Measurements from ENCODE around the gene RETN.

Gene RETN

DNA sequence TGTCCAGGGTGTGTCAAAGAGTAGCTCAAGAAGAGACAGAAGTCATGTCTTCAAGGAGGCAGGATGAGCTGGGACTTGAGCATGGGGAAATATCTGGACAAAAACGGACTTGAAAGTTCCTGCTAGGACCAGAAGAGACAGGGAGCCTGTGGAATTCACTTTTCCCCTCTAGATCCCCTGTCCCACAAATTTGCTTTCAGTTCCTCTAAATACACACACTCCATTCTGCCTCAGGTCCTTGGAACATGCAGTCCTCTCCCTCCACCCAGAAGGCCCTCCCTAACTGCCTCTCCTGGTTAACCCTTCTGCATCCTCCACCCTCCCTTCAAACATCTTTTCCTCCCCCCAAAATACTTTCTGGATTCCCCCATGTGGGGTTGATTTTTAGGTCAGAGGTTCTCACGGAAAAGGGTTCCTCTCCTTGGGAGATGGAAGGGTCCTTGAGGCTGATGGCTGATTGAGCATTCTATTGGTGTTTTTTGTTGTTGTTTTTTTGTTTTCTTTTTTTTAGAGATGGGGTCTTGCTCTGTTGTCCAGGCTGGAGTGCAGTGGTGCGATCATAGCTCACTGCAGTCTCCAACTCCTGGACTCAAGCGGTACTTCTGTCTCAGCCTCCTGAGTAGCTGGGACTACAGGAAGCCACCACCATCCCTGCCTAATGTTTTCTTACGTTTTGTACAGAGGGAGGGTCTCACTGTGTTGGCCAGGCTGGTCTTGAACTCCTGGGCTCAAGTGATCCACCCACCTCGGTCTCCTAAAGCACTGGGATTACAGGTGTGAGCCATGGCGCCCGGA lies 6.9 kb upstream of the RETN start:
- no peak for DNase-seq

DNA sequence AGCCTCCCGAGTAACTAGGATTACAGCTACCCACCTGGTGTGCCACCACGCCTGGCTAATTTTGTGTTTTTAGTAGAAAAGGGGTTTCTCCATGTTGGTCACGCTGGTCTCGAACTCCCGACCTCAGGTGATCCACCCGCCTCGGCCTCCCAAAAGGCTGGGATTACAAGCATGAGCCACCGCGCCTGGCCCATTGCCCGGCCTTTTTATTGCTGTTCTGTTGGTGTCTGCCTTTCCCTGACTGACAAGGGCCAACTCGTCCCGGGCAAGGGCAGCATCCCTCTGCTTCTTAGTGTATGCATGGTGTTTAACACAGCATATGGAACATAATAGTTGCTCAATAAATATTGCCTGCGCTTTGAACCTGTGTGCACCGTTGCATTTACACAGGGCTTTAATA lies 6.2 kb upstream of the RETN start:
- DNase-seq = no peak

- DNase-seq = no peak
Measured at GRCh38 chr19:7663706-7664105, 5.1 kb upstream of the RETN start.

- DNase-seq = no peak
Measured at GRCh38 chr19:7665076-7665475, 3.8 kb upstream of the RETN start.

GRCh38 chr19:7669641-7670040 lies 792 bp downstream of the RETN start:
- DNase-seq = no peak

DNA sequence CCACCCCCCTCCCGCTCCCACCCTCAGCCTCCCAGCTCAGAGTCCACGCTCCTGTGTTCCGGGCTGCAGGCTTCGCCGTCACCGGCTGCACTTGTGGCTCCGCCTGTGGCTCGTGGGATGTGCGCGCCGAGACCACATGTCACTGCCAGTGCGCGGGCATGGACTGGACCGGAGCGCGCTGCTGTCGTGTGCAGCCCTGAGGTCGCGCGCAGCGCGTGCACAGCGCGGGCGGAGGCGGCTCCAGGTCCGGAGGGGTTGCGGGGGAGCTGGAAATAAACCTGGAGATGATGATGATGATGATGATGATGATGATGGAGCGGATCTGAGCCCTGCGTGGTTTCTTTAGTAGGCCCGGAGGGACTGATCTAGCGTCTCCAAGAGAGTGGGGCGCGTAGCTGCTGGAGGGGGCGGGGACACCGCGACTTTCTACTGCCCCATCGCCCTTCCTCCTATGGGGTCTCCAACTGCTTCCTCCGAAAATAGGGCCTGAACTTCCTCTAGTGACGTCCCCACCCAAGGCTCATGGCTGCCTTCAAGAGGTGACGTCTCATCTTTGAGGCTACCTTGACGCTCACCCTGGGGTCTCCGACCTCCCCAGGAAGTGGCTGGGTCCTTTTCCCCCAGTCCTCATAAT lies 1.4 kb downstream of the RETN start:
- no peak for DNase-seq

DNA sequence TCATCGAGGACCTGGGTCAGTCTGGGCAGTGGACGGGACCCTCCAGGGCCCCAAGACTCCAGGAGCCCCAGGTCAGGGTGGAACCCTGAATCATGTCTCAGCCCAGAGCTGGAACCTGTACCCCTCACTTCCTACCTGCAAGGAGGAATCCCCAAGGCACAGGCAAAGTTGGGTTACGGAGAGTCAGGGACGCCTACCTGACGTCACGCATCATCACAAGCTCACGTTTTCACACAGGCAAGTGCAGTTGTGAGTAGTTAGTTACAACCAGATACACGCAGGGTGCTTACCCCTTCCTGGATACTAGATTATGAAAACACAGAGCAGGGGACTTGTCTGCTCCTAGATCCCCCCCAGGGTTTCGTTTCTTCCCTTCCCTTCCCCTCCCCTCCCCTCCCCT lies 1.9 kb downstream of the RETN start:
- DNase-seq = no peak

GRCh38 chr19:7672522-7672921 lies 3.7 kb downstream of the RETN start:
- no peak for DNase-seq

DNA sequence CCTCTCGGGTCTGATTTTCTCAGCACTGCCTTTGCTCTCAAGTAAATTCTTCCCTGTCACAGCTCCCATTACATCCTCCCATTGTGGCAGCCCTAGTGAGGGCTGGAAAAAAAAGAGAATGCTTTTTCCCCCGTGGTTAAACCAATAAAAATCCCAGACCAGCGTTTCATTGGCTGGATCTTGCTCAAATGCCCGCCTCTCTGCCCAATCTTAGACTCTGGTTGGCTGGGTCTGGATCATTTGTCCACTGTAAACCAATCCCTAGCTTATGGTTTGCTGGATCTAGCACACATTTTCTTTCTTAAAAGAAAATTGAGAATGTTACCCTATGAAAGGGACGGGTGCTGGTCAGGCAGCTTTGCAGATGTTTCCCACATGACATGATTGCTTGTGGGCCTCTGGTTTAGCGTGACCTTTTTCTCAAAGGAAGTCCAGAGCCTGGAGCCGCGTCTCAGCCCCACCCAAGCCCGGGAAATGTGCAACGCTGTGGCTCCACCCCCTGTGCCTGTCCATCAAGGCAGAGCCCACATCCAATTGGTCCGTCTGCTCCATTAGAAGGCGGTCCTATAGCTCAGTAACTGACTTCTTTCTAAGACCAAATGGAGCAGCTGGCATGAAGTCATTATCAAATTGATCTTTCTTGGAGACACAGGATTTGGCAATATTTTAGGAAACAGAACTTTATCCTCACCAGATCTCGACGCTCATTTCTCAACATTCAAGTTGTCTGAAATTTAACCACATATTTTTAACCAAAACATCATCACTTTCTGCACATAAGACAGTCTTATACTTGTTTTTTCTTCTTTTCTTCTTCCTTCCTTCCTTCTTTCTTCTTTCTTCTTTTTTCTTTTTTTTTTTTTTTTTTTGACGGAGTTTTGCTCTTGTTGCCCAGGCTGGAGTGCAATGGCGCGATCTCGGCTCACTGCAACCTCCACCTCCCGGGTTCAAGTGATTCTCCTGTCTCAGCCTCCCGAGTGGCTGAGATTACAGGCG lies 5.5 kb downstream of the RETN start:
- DNase-seq = no peak

DNA sequence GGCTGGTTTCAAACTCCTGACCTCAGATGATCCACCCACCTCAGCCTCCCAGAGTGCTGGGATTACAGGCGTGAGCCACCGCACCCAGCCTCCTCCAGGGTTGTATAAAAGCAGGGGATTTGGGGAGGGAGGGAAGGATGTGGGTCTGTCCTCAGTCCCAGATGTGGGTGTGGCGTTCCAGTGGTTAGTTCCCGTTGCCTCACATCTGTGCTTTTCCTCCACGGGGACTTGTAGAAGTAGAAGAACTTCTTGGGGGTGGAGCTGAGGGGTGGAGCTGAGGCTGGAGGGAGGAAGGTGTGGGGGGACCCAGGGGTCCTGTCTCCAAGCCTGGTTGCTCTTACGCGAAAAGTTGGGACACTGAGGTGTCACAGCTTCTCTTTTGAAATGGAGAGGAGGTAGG lies 7.5 kb downstream of the RETN start:
- no peak for DNase-seq

DNA sequence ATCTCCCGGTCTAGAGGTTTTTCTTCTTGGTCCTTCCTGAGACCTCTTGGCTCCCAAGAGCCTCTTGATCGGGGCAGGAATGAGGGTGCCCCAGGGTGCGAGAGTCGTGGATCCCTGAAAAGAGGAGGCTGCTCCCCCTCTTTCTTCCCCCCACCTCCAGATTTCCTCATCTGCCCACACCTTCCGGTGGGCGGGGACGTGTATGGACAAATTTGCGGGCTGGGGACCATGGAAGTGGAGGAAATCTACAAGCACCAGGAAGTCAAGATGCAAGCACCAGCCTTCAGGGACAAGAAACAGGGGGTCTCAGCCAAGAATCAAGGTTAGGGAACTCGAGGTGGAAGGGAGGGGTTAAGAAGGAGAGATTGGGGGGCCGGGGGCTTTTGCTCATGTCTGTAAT lies 8.0 kb downstream of the RETN start, which contains the start of gene MCEMP1:
Gene MCEMP1, plus strand, starts transcription at position 237 of the 400 bp plus-strand sequence. Its CDS starts 31 bp downstream, at position 268.
- DNase-seq = no peak

GRCh38 chr19:7677669-7678311 lies 8.9 kb downstream of the RETN start:
- no peak for DNase-seq

GRCh38 chr19:7678971-7679751 lies 10.3 kb downstream of the RETN start:
- DNase-seq = no peak

- no peak for DNase-seq
Measured at GRCh38 chr19:7679771-7680605, 11.1 kb downstream of the RETN start.

- DNase-seq = peak; percentile 41
Measured at GRCh38 chr19:7680606-7681339, 11.9 kb downstream of the RETN start, which contains the start of gene TRAPPC5. Gene TRAPPC5 (plus strand): TSS chr19:7680833. CDS start chr19:7682254, 1,421 bp downstream.

- DNase-seq = no peak
Measured at GRCh38 chr19:7681340-7682174, 12.7 kb downstream of the RETN start.

- DNase-seq = no peak
Measured at GRCh38 chr19:7682175-7682855, 13.5 kb downstream of the RETN start.

Data from NCI-H2029 treated with DMSO at 0.1 percent for 48 hours (cell line).